ENCODE results near the gene NHS.

DNA sequence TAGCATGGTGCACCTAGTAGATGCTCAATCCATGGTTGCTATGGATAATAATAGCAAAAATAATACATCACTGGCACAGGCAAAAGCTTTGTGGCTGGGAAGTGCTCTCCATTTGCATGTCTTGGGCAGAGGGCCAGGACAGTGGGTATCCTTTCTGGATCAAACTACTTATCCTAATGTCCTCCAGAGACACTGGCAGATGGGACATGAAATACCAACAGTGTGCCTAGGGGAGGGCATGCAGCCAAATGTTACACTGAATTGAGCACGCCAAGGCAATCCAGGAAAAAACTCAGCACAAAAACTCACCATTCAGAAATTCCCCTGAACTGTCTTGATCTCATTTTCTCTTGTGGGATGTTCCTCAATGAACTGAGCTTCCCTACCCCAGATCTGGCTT, 263.7 kb downstream of the NHS start:
- TF ChIP-seq, protein P1, sequence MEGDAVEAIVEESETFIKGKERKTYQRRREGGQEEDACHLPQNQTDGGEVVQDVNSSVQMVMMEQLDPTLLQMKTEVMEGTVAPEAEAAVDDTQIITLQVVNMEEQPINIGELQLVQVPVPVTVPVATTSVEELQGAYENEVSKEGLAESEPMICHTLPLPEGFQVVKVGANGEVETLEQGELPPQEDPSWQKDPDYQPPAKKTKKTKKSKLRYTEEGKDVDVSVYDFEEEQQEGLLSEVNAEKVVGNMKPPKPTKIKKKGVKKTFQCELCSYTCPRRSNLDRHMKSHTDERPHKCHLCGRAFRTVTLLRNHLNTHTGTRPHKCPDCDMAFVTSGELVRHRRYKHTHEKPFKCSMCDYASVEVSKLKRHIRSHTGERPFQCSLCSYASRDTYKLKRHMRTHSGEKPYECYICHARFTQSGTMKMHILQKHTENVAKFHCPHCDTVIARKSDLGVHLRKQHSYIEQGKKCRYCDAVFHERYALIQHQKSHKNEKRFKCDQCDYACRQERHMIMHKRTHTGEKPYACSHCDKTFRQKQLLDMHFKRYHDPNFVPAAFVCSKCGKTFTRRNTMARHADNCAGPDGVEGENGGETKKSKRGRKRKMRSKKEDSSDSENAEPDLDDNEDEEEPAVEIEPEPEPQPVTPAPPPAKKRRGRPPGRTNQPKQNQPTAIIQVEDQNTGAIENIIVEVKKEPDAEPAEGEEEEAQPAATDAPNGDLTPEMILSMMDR (IDR thresholded peaks at IDR 0.05), result no peak
- no peak for TF ChIP-seq POLR2A (IDR thresholded peaks at IDR 0.05)
